Sigmoid colon (tissue), 4 donors: ENCODE data around the gene SMIM38.

Experiments
- EP300 ChIP-seq, 4 donors: sonication (generic); formaldehyde crosslinking; IDR thresholded peaks; one replicate each; pipeline ENCODE4 v1.6.1; 2017; ENCODE audit warnings: antibody characterized with exemption in 4 of 4
- TF ChIP-seq, protein P1 (sequence below), 4 experiments: fragments of 450-650 bp in 3 of 4; fragments of 200-600 bp in 1 of 4; IDR thresholded peaks; one replicate each; pipeline ENCODE4 v1.5.1; 2016 to 2019; ENCODE audit warnings: antibody characterized with exemption in 4 of 4, mild to moderate bottlenecking in 3 of 4, moderate library complexity in 2 of 4

DNA sequence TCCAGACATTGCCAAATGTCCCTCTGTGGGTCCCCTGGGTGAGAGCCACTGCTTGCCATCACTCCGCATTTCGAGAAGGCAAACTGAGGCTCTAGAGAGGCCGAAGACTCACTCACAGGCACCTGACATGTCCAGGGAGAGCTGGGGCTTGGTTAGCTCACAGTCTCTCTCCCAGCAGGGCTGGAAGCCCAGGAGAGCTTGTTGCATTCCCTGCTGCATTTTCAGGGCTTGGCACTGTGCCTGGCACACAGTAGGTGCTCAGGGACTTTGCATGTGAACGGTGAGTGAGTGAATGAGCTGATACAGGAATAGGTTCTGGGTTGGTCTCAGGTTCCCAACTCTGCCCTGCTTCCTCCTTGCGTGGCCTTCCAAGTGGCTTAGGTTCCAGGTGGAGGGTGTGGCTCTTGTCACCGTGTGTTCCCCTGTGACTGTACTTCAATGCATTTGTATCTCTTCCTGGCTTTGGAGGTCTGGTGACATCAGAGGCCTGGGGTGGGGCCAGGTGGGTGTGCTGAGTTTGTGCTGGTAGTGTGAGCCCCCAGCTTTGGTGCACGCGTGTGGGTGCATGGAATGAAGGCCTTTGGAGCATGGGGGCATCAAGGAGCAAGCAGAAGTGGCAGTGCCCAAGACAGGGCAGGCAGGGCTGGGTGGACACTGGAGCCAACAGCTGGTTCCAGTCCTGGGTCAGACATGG lies 18.4 kb upstream of the SMIM38 start:
- TF ChIP-seq, protein P1, sequence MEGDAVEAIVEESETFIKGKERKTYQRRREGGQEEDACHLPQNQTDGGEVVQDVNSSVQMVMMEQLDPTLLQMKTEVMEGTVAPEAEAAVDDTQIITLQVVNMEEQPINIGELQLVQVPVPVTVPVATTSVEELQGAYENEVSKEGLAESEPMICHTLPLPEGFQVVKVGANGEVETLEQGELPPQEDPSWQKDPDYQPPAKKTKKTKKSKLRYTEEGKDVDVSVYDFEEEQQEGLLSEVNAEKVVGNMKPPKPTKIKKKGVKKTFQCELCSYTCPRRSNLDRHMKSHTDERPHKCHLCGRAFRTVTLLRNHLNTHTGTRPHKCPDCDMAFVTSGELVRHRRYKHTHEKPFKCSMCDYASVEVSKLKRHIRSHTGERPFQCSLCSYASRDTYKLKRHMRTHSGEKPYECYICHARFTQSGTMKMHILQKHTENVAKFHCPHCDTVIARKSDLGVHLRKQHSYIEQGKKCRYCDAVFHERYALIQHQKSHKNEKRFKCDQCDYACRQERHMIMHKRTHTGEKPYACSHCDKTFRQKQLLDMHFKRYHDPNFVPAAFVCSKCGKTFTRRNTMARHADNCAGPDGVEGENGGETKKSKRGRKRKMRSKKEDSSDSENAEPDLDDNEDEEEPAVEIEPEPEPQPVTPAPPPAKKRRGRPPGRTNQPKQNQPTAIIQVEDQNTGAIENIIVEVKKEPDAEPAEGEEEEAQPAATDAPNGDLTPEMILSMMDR (IDR thresholded peaks at IDR 0.05), result no peak
- no peak for TF ChIP-seq EP300 (IDR thresholded peaks at IDR 0.05)
